ENCODE data around the gene SLC17A8.
A peak's percentile ranks its signal among the peaks of the same experiment; 100 is the strongest.
"Not testable (repeated sequence)": the region's sequence is repeated elsewhere in the genome, so short reads cannot be mapped to it uniquely, and the experiment has no call there.

The SLC17A8 gene

DNA sequence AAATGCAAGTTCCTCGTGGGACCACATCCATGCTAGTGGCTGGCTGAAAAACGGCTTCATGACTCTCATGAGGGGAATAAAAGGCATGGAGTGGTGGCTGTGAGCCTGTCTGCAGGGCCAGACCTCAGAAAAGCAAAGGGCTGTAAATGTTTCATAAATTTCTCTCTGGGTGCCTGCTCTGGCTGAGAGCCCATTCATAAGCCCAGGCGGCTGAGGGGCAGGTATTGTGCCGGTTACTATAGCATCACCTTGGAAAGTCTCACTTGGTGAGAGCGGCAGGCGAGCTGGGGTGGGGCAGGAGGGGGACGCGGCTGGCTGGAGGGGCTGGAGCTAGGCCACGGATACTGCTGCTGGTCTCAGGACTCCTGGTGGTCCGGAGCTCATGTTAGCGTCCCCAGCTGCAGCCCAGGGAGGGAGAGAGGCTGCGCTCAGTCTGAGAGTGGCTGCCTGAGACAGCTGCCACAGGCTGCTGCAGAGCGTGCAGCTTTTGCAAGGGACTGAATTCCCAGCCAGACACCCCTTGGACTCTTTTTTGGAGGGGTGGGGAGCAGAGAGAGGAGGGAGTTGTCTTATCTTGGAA lies at the start of gene SLC17A8:
TSS of gene SLC17A8 (plus strand) at position 431 of the 580 bp plus-strand sequence. CDS start 318 bp downstream, outside the sequence.
- no peak within 1 kb of the TSS for H3K27ac ChIP-seq (ENCODE audit: low read length)
- peak within 1 kb of the TSS; percentile 33; the same call in 1 of the 2 replicates for H3K4me3 ChIP-seq (ENCODE audit: low read length)
- no peaks in the 10 kb centered on the region for H3K4me1 ChIP-seq (ENCODE audit: insufficient read depth, low read length)
- no peaks in the 10 kb centered on the region for H3K27me3 ChIP-seq (ENCODE audit: insufficient read depth, low read length)
- H3K9me3 ChIP-seq (ENCODE audit: insufficient read depth, low read depth, low read length): no peaks in the 10 kb centered on the region
- no peak within 1 kb of the TSS; the same call in 1 of the 2 replicates for H3K9ac ChIP-seq (ENCODE audit: low read depth, low read length)
- H3K36me3 ChIP-seq (ENCODE audit: insufficient read depth, low read depth, low read length): no peaks in the 10 kb centered on the region

DNA sequence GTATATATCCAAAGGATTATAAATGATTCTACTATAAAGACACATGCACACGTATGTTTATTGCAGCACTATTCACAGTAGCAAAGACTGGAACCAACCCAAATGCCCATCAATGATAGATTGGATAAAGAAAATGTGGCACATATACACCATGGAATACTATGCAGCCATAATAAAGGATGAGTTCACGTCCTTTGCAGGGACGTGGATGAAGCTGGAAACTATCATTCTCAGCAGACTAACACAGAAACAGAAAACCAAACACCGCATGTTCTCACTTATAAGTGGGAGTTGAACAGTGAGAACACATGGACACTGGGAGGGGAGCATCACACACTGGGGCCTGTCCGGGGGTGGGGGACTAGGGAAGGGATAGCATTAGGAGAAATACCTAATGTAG lies 48.7 kb upstream of the SLC17A8 start:
- not testable (repeated sequence) for H3K9ac ChIP-seq (ENCODE audit: low read depth, low read length); H3K27ac ChIP-seq (ENCODE audit: low read length); H3K4me3 ChIP-seq (ENCODE audit: low read length); H3K9me3 ChIP-seq (ENCODE audit: insufficient read depth, low read depth, low read length); H3K4me1 ChIP-seq (ENCODE audit: insufficient read depth, low read length); H3K27me3 ChIP-seq (ENCODE audit: insufficient read depth, low read length)
- peaks cover 26% of the 10 kb centered on the region for H3K36me3 ChIP-seq (ENCODE audit: insufficient read depth, low read depth, low read length)

DNA sequence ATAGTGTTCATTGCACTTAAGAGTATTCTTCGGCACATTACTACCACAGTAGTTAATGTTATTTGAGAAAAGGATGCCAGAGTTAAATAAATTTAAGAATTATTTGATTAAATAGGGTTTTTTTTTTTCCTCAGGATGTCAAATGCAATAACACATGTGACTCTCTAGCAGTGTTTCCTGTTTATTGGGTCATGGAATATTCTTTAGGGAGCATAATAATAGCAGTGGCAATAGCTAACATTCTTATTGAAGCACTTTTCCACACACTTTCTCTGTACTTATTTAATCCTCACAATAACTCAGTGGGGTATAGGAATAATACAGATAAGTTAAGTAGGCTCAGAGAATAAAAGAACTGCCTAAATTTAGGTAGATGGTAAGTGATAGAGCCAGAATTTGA lies 45.6 kb upstream of the SLC17A8 start:
- peaks cover 44% of the 10 kb centered on the region for H3K36me3 ChIP-seq (ENCODE audit: insufficient read depth, low read depth, low read length)

DNA sequence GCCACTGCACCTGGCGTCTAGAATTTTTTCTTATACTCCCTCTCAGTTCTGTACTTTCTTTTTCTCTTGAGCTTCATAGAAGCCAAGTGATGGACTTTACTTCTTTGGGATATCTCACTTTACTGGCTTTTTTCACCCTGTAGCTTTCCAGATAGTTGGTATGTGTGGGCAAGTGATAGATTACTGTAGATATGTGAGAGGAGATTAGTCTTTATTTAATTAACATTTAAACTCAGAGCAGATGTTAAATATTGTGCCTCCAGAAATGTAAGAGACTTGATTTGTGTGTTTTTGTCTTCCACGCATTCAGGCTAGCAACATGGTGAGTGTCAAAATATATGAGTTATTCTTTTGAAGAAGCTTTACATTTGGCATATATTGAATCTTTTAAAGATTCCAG lies 39.5 kb upstream of the SLC17A8 start:
- Histone ChIP-seq H3K4me3 (ENCODE audit: low read length) (no peak overlapping the region), H3K4me1 (ENCODE audit: insufficient read depth, low read length) (no peaks in the 10 kb centered on the region), H3K36me3 (ENCODE audit: insufficient read depth, low read depth, low read length) (peaks cover 72% of the 10 kb centered on the region), H3K9ac (ENCODE audit: low read depth, low read length) (no peak overlapping the region), H3K27me3 (ENCODE audit: insufficient read depth, low read length) (no peaks in the 10 kb centered on the region), H3K9me3 (ENCODE audit: insufficient read depth, low read depth, low read length) (no peaks in the 10 kb centered on the region), H3K27ac (ENCODE audit: low read length) (no peak overlapping the region)

More for the DNA sequence above, 45.6 kb upstream of the SLC17A8 start:
- Histone ChIP-seq H3K9me3 (ENCODE audit: insufficient read depth, low read depth, low read length) (no peaks in the 10 kb centered on the region), H3K9ac (ENCODE audit: low read depth, low read length) (no peak overlapping the region), H3K4me3 (ENCODE audit: low read length) (no peak overlapping the region), H3K27me3 (ENCODE audit: insufficient read depth, low read length) (no peaks in the 10 kb centered on the region), H3K4me1 (ENCODE audit: insufficient read depth, low read length) (no peaks in the 10 kb centered on the region), H3K27ac (ENCODE audit: low read length) (no peak overlapping the region)

DNA sequence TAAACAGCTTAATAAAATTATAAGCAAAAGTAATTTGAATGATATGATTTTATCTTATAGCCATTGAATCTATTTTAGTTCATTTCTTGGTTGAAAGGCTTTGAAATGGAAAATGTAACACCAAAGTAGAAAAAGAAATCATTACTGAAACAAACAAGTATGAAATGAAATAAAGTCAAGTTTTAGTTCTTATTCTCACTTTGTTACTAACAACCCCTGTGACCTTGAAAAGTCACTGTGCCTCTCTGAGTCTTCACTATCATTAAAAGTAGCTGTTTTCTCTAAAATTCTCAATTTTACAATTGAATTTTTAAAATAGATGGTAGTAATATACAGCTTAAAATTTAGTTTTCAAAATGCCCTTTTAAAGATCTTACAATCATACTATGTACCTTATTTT lies 32.4 kb upstream of the SLC17A8 start:
- H3K27ac ChIP-seq (ENCODE audit: low read length): no peak overlapping the region
- no peak overlapping the region for H3K9ac ChIP-seq (ENCODE audit: low read depth, low read length)
- H3K4me1 ChIP-seq (ENCODE audit: insufficient read depth, low read length): peaks cover 6% of the 10 kb centered on the region; the same call in 1 of the 2 replicates
- peaks cover 49% of the 10 kb centered on the region for H3K36me3 ChIP-seq (ENCODE audit: insufficient read depth, low read depth, low read length)
- H3K9me3 ChIP-seq (ENCODE audit: insufficient read depth, low read depth, low read length): no peaks in the 10 kb centered on the region
- H3K4me3 ChIP-seq (ENCODE audit: low read length): no peak overlapping the region
- no peaks in the 10 kb centered on the region for H3K27me3 ChIP-seq (ENCODE audit: insufficient read depth, low read length)

DNA sequence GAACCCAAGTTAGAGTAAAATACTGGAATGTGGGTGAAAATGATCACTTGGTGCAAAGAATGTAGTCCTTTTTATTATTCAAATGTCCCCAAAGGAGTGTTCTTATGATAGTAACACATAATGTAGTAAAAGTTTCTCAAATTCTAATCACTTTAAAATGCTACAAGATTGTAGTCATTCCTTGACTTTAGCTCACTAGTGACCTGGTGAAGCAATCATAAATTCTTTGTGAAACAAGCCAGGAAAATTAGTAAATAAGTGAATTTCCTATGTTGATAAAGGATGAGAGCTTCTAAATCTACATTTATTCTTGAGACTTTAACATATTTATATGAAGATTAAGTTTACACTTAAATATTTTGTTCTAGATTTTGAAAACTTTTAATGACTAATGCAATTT lies 30.7 kb upstream of the SLC17A8 start:
- peaks cover 48% of the 10 kb centered on the region for H3K36me3 ChIP-seq (ENCODE audit: insufficient read depth, low read depth, low read length)
- H3K9me3 ChIP-seq (ENCODE audit: insufficient read depth, low read depth, low read length): no peaks in the 10 kb centered on the region
- H3K9ac ChIP-seq (ENCODE audit: low read depth, low read length): no peak overlapping the region
- H3K4me1 ChIP-seq (ENCODE audit: insufficient read depth, low read length): peaks cover 6% of the 10 kb centered on the region; the same call in 1 of the 2 replicates
- H3K27me3 ChIP-seq (ENCODE audit: insufficient read depth, low read length): no peaks in the 10 kb centered on the region
- no peak overlapping the region for H3K4me3 ChIP-seq (ENCODE audit: low read length)
- no peak overlapping the region for H3K27ac ChIP-seq (ENCODE audit: low read length)

DNA sequence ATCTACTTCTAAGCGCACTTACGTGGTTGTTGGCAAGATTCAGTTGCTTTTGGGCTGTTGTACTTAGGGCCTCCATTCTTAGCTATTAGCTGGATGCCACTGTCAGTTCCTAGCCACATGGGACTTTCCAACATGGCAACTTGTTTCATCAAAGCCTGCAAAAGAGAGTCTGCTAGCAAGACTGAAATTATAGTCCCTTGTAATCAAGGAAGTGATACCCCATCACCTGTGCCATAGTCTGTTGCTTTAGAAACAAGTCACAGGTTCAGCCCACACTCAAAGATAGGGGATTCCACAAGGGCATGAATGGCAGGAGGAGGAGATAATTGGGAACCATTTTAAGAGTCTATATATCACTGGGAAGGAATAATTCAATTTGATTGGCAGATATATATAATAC lies 27.1 kb upstream of the SLC17A8 start:
- peaks cover 6% of the 10 kb centered on the region; the same call in 1 of the 2 replicates for H3K4me1 ChIP-seq (ENCODE audit: insufficient read depth, low read length)
- no peaks in the 10 kb centered on the region for H3K27me3 ChIP-seq (ENCODE audit: insufficient read depth, low read length)
- H3K36me3 ChIP-seq (ENCODE audit: insufficient read depth, low read depth, low read length): peaks cover 67% of the 10 kb centered on the region
- H3K27ac ChIP-seq (ENCODE audit: low read length): no peak overlapping the region
- H3K4me3 ChIP-seq (ENCODE audit: low read length): no peak overlapping the region
- H3K9me3 ChIP-seq (ENCODE audit: insufficient read depth, low read depth, low read length): no peaks in the 10 kb centered on the region
- no peak overlapping the region for H3K9ac ChIP-seq (ENCODE audit: low read depth, low read length)

DNA sequence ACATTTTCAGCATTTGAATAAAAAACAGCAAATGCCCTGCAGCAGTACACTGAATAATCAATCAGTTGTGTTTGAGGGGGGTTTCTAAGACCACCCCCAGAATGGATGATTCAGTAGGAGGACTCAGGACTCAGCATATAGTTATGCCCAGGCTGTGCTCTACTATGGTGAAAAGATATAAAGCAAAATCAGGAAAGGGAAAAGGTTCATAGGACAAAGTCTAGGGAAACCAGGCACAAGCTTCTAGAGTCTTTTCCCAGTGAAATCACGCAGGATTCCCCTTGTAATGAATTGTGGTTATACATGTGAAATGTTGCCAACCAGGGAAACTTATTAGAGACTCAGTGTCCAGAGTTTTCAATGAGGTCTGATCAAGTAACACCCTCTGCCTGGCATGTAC lies 25.0 kb upstream of the SLC17A8 start:
- H3K4me1 ChIP-seq (ENCODE audit: insufficient read depth, low read length): peaks cover 2% of the 10 kb centered on the region; the same call in 1 of the 2 replicates
- no peak overlapping the region for H3K27ac ChIP-seq (ENCODE audit: low read length)
- H3K36me3 ChIP-seq (ENCODE audit: insufficient read depth, low read depth, low read length): peaks cover 78% of the 10 kb centered on the region
- no peak overlapping the region for H3K4me3 ChIP-seq (ENCODE audit: low read length)
- no peak overlapping the region for H3K9ac ChIP-seq (ENCODE audit: low read depth, low read length)
- no peaks in the 10 kb centered on the region for H3K27me3 ChIP-seq (ENCODE audit: insufficient read depth, low read length)
- H3K9me3 ChIP-seq (ENCODE audit: insufficient read depth, low read depth, low read length): no peaks in the 10 kb centered on the region

DNA sequence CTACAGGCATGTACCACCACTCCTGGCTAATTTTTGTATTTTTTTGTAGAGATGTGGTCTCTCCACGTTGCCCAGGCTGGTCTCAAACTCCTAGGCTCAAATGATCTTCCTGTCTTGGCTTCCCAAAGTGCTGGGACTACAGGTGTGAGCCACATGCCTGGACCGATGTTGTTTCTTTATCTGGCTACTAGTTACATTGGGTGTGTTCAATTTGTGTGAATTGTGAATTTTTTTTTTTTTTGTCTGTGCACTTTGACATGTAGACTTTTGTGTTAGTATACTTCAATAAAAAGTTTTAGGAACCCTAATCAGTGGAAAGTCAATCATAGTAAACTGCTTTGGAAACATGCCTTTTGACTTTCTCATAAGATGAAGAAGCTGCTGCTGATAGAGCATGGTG lies 24.0 kb upstream of the SLC17A8 start:
- H3K36me3 ChIP-seq (ENCODE audit: insufficient read depth, low read depth, low read length): peaks cover 76% of the 10 kb centered on the region
- H3K9ac ChIP-seq (ENCODE audit: low read depth, low read length): no peak overlapping the region
- no peaks in the 10 kb centered on the region for H3K9me3 ChIP-seq (ENCODE audit: insufficient read depth, low read depth, low read length)
- H3K27me3 ChIP-seq (ENCODE audit: insufficient read depth, low read length): no peaks in the 10 kb centered on the region
- H3K4me1 ChIP-seq (ENCODE audit: insufficient read depth, low read length): no peaks in the 10 kb centered on the region
- H3K4me3 ChIP-seq (ENCODE audit: low read length): no peak overlapping the region
- H3K27ac ChIP-seq (ENCODE audit: low read length): no peak overlapping the region

DNA sequence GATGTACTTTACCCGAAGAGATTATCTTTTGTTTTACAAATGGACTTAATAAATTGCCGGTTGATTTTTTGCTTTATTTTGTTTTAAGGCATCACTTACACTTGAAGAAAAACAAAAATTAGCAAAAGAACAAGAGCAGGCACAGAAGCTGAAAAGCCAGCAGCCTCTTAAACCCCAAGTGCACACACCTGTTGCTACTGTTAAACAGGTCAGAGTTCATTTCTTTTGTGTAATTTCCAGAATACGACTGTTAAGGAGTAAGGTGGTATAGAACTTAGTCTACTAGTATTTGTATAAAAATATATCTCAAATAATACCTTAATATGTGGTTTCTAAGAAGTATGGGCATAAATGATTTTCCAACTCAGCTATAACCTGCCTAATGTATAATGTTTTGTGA lies 19.6 kb upstream of the SLC17A8 start:
- Histone ChIP-seq H3K4me3 (ENCODE audit: low read length) (no peak overlapping the region), H3K36me3 (ENCODE audit: insufficient read depth, low read depth, low read length) (peaks cover 60% of the 10 kb centered on the region), H3K9me3 (ENCODE audit: insufficient read depth, low read depth, low read length) (no peaks in the 10 kb centered on the region), H3K4me1 (ENCODE audit: insufficient read depth, low read length) (no peaks in the 10 kb centered on the region; the same call in 1 of the 2 replicates), H3K9ac (ENCODE audit: low read depth, low read length) (no peak overlapping the region), H3K27me3 (ENCODE audit: insufficient read depth, low read length) (no peaks in the 10 kb centered on the region), H3K27ac (ENCODE audit: low read length) (no peak overlapping the region)

DNA sequence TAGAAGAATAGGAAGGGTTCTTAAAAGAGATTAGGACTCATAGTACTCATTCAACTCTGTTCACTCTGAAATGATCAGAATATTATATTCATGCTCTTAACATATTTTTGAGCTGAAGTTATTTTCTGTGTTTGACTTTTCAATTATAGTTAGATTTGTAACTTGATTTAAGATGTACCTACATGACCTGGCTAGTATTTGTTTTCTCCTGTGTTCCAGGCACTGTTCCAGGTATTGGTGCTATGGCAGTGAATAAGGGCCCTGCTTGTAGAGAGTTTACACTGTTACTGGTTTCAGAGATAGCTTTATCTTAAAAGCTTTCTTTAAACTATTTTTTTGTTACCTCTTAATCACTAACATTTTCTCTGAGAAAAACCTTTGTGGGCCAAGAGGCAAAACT lies 19.1 kb upstream of the SLC17A8 start:
- Histone ChIP-seq H3K9me3 (ENCODE audit: insufficient read depth, low read depth, low read length) (no peaks in the 10 kb centered on the region), H3K36me3 (ENCODE audit: insufficient read depth, low read depth, low read length) (peaks cover 58% of the 10 kb centered on the region), H3K27me3 (ENCODE audit: insufficient read depth, low read length) (no peaks in the 10 kb centered on the region), H3K4me1 (ENCODE audit: insufficient read depth, low read length) (no peaks in the 10 kb centered on the region; the same call in 1 of the 2 replicates), H3K4me3 (ENCODE audit: low read length) (no peak overlapping the region), H3K27ac (ENCODE audit: low read length) (no peak overlapping the region), H3K9ac (ENCODE audit: low read depth, low read length) (no peak overlapping the region)

DNA sequence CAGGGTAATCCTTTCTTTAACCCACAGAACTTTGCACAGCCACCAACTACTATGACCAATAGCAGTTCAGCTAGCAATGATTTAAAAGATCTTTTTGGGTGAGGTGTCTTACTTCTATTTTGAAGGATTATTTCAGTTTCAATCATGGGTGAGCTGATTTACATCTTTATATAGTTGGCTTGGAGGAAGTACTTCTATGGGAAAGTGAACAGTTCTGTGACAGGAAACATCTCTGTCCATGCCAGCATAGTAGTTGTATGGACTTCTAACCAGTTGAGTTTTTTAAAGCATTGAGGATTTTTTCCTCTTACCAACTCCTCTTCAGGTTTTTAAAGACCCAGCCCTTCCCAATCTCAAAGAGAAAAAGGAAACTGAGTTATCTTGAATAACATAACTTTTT lies 17.8 kb upstream of the SLC17A8 start:
- no peak overlapping the region for H3K9ac ChIP-seq (ENCODE audit: low read depth, low read length)
- H3K27me3 ChIP-seq (ENCODE audit: insufficient read depth, low read length): no peaks in the 10 kb centered on the region
- H3K27ac ChIP-seq (ENCODE audit: low read length): no peak overlapping the region
- H3K9me3 ChIP-seq (ENCODE audit: insufficient read depth, low read depth, low read length): no peaks in the 10 kb centered on the region
- no peaks in the 10 kb centered on the region; the same call in 1 of the 2 replicates for H3K4me1 ChIP-seq (ENCODE audit: insufficient read depth, low read length)
- no peak overlapping the region for H3K4me3 ChIP-seq (ENCODE audit: low read length)
- peaks cover 49% of the 10 kb centered on the region for H3K36me3 ChIP-seq (ENCODE audit: insufficient read depth, low read depth, low read length)

All from iPS-20b (cell line).